Measurements from ENCODE around the gene ATP10A.

- TF ChIP-seq AFF4 (CRISPR knock-in tag; IDR thresholded peaks at IDR 0.05; ENCODE audit: borderline replicate concordance) (no peak), USF2 (CRISPR knock-in tag; IDR thresholded peaks at IDR 0.05) (no peak), CTCF (IDR thresholded peaks at IDR 0.05) (no peak), PRDM15 (CRISPR knock-in tag; IDR thresholded peaks at IDR 0.05) (no peak), NFYB (CRISPR knock-in tag; conservative IDR thresholded peaks at IDR 0.05; ENCODE audit: low read depth) (no peak)
Measured at GRCh38 chr15:25676070-25676469, 187.1 kb downstream of the ATP10A start.

Measured in WTC11 (cell line).